Keratinocyte (primary cell): ENCODE data around the gene DDIT3.

Experiments
- EZH2 ChIP-seq: IDR thresholded peaks from one replicate; pipeline ENCODE4 v1.6.1; 2012; ENCODE audit warnings: inconsistent platforms, mild to moderate bottlenecking, low read length, moderate library complexity
- TF ChIP-seq, protein P1 (sequence below), 3 experiments: IDR thresholded peaks in 1 of 3; conservative IDR thresholded peaks in 1 of 3; optimal IDR thresholded peaks in 1 of 3; 2 replicates in 2 of 3; 3 replicates in 1 of 3; pipeline versions ENCODE3 to v1.5.1; 2011; ENCODE audit warnings: low read length in 3 of 3, mild to moderate bottlenecking in 3 of 3, moderate library complexity in 2 of 3, control low read depth in 1 of 3, inconsistent platforms in 1 of 3; ENCODE audit not compliant: insufficient read depth in 2 of 3; ENCODE audit errors: extremely low read depth in 1 of 3

DNA sequence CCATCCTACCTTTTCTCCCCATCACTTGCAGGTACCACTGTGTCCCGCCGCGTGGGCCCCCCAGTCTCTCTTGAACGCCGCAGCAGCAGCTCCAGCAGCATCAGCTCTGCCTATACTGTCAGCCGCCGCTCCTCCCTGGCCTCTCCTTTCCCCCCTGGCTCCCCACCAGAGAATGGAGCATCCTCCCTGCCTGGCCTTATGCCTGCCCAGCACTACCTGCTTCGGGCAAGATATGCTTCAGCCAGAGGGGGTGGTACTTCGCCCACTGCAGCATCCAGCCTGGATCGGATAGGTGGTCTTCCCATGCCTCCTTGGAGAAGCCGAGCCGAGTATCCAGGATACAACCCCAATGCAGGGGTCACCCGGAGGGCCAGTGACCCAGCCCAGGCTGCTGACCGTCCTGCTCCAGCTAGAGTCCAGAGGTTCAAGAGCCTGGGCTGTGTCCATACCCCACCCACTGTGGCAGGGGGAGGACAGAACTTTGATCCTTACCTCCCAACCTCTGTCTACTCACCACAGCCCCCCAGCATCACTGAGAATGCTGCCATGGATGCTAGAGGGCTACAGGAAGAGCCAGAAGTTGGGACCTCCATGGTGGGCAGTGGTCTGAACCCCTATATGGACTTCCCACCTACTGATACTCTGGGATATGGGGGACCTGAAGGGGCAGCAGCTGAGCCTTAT is 49.9 kb downstream of the DDIT3 start:
- TF ChIP-seq, protein P1, sequence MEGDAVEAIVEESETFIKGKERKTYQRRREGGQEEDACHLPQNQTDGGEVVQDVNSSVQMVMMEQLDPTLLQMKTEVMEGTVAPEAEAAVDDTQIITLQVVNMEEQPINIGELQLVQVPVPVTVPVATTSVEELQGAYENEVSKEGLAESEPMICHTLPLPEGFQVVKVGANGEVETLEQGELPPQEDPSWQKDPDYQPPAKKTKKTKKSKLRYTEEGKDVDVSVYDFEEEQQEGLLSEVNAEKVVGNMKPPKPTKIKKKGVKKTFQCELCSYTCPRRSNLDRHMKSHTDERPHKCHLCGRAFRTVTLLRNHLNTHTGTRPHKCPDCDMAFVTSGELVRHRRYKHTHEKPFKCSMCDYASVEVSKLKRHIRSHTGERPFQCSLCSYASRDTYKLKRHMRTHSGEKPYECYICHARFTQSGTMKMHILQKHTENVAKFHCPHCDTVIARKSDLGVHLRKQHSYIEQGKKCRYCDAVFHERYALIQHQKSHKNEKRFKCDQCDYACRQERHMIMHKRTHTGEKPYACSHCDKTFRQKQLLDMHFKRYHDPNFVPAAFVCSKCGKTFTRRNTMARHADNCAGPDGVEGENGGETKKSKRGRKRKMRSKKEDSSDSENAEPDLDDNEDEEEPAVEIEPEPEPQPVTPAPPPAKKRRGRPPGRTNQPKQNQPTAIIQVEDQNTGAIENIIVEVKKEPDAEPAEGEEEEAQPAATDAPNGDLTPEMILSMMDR (optimal IDR thresholded peaks at IDR 0.05 in 1 of 3, IDR thresholded peaks at IDR 0.05 in 1 of 3, conservative IDR thresholded peaks at IDR 0.05 in 1 of 3; ENCODE audit: extremely low read depth in 1 of 3, insufficient read depth in 2 of 3, low read length in 3 of 3) = no peak
- no peak for TF ChIP-seq EZH2
